ENCODE results near the gene RIIAD1. TPM values are rescaled to one million over a fixed set of nuclear protein-coding genes. Genes with fewer than 3 reads are reported as not detected.

The RIIAD1 gene
- total and polyA plus RNA-seq, 12 donors: 3.4 to 11.4 (median 7.1) TPM; not detected in 1

GRCh38 chr1:151714820-151715725, 6.2 kb upstream of the RIIAD1 start:
- H3K4me3 ChIP-seq: no peak overlapping the region
- ATAC-seq (no peak), DNase-seq (no peak)
- no peaks in the 10 kb centered on the region for H3K36me3 ChIP-seq
- intact Hi-C loops (cut with DNase I): loop anchor here in 1 of 10 donors (10.0 kb wide), 1 partner anchor 60 kb away; no protein-coding TSS in a partner anchor
- WGBS, 2 donors: 66 to 67% methylated on average over 10 of the region's 10 CpGs
- TF ChIP-seq CTCF (IDR thresholded peaks at IDR 0.05): no peak
- no peak overlapping the region for H3K27ac ChIP-seq
- peaks cover 4 to 40% (median 22%) of the 10 kb centered on the region in 9 donors for H3K4me1 ChIP-seq
- H3K27me3 ChIP-seq: peaks cover 0 to 55% (median 35%) of the 10 kb centered on the region in 7 donors
- no peaks in the 10 kb centered on the region for H3K9me3 ChIP-seq

- no peak for ATAC-seq
- Histone ChIP-seq H3K36me3 (no peaks in the 10 kb centered on the region), H3K4me1 (peaks cover 4 to 46% (median 30%) of the 10 kb centered on the region in 9 donors), H3K27me3 (peaks cover 0 to 52% (median 35%) of the 10 kb centered on the region in 7 donors), H3K27ac (no peak overlapping the region), H3K4me3 (no peak overlapping the region), H3K9me3 (no peaks in the 10 kb centered on the region)
- DNase-seq: no peak
- intact Hi-C loops (cut with DNase I): loop anchor here in 1 of 10 donors (10.0 kb wide), 1 partner anchor 61 kb away; no protein-coding TSS in a partner anchor
- no peak for TF ChIP-seq CTCF (IDR thresholded peaks at IDR 0.05)
- 37 to 40% methylated on average over 17 of the region's 17 CpGs for WGBS, 2 donors
These were observed 5.5 kb upstream of the RIIAD1 start for GRCh38 chr1:151715726-151716404.

GRCh38 chr1:151716405-151716762, 4.9 kb upstream of the RIIAD1 start:
- Histone ChIP-seq H3K4me1 (peaks cover 4 to 50% (median 34%) of the 10 kb centered on the region in 9 donors), H3K36me3 (no peaks in the 10 kb centered on the region), H3K27ac (no peak overlapping the region), H3K27me3 (peaks cover 0 to 52% (median 32%) of the 10 kb centered on the region in 7 donors), H3K4me3 (no peak overlapping the region), H3K9me3 (no peaks in the 10 kb centered on the region)
- 1 to 3% methylated on average over 10 to 11 of the region's 11 CpGs for WGBS, 2 donors
- TF ChIP-seq CTCF (IDR thresholded peaks at IDR 0.05): no peak
- intact Hi-C loops (cut with DNase I): loop anchor here in 1 of 10 donors (10.0 kb wide), 1 partner anchor 62 kb away; no protein-coding TSS in a partner anchor
- ATAC-seq (no peak), DNase-seq (no peak)
